HCT116 (cell line): ENCODE measurements around the gene TPP1. TPM values are rescaled to one million over a fixed set of nuclear protein-coding genes. Genes with fewer than 3 reads are reported as not detected.

ENCODE experiments used
- ATAC-seq: fragments of 200-7000 bp; cut with Tn5 transposase; 2 replicates; pipeline ENCODE4 v1.9.1; 2020; ENCODE audit warnings: mild to moderate bottlenecking, moderate library complexity
- BruUV-seq: library from RNA; stranded (reverse); fragments of 400-500 nt; replicated peaks from 2 replicates; lab custom pipeline; 2021; lab: Mats Ljungman, UMichigan
- CTCF ChIA-PET: fragments of 300-600 bp; sonication (Branson Sonifier 250); formaldehyde crosslinking; loops from one replicate; lab custom pipeline; 2021; ENCODE audit warnings: antibody characterized with exemption; lab: Charles Lee
- POLR2A ChIA-PET: fragments of 300-600, 350-600 bp; sonication (Branson Sonifier 250); formaldehyde crosslinking; loops from one replicate; lab custom pipeline; 2021; ENCODE audit warnings: antibody characterized with exemption; lab: Charles Lee
- RAD21 ChIA-PET, 2 experiments: fragments of 300-600 bp; sonication (Branson Sonifier 250); formaldehyde crosslinking; loops; one replicate each; lab custom pipeline; 2023; ENCODE audit warnings: low total read pairs in 2 of 2; ENCODE audit not compliant: uncharacterized antibody in 2 of 2, unreplicated experiment in 2 of 2, low non-redundant PET in 1 of 2; lab: Charles Lee
- DNase-seq: peaks from one replicate; pipeline ENCODE4 v3.0.0-alpha.2; 2010; ENCODE audit warnings: low read depth, low spot score
- H2AFZ ChIP-seq: fragments of 200-600 bp; shearing (Covaris generic), sonication (generic); 2 replicates; pipeline ENCODE4 v1.6.1; 2017; ENCODE audit warnings: low read depth, mixed run types, mixed read lengths, antibody characterized with exemption, low read length; ENCODE audit not compliant: poor library complexity, severe bottlenecking
- H3K27ac ChIP-seq: 2 replicates; pipeline ENCODE4 v1.5.1; 2012; ENCODE audit warnings: low read depth, low read length
- H3K27me3 ChIP-seq: fragments of 200-600 bp; sonication (generic); 2 replicates; pipeline ENCODE4 v1.6.1; 2016; ENCODE audit warnings: mixed run types, low read length, mixed read lengths; ENCODE audit not compliant: insufficient read depth
- H3K36me3 ChIP-seq, 2 experiments: fragments of 200-500 bp in 1 of 2; fragments of 200-600 bp in 1 of 2; sonication (Bioruptor generic) in 1 of 2; sonication (generic) in 1 of 2; 2 replicates each; pipeline versions ENCODE4 v1.5.1 to v1.6.1; 2014 to 2016; ENCODE audit warnings: low read length in 2 of 2, inconsistent platforms in 1 of 2, mixed read lengths in 1 of 2, mixed run types in 1 of 2; ENCODE audit not compliant: insufficient read depth in 2 of 2, control insufficient read depth in 1 of 2
- H3K4me1 ChIP-seq, 2 experiments: fragments of 200-600 bp in 1 of 2; sonication (generic) in 1 of 2; 2 replicates each; pipeline versions ENCODE4 v1.5.1 to v1.6.1; 2012 to 2017; ENCODE audit warnings: low read length in 2 of 2, inconsistent platforms in 1 of 2, mild to moderate bottlenecking in 1 of 2, mixed read lengths in 1 of 2, mixed run types in 1 of 2, moderate library complexity in 1 of 2; ENCODE audit not compliant: insufficient read depth in 2 of 2, control insufficient read depth in 1 of 2
- H3K4me2 ChIP-seq: fragments of 200-600 bp; sonication (generic); 2 replicates; pipeline ENCODE4 v1.6.1; 2017; ENCODE audit warnings: mixed run types, low read length, mixed read lengths
- H3K4me3 ChIP-seq, 2 experiments: fragments of 200-600 bp in 1 of 2; sonication (generic) in 1 of 2; replicated peaks in 1 of 2; 2 replicates each; pipeline ENCODE4 v1.5.1; 2011 to 2016; ENCODE audit warnings: low read length in 2 of 2, control low read depth in 1 of 2, low read depth in 1 of 2, mild to moderate bottlenecking in 1 of 2, mixed read lengths in 1 of 2, mixed run types in 1 of 2
- H3K79me2 ChIP-seq: fragments of 200-600 bp; sonication (generic); 2 replicates; pipeline ENCODE4 v1.6.1; 2017; ENCODE audit warnings: mild to moderate bottlenecking, mixed run types, low read length, moderate library complexity, mixed read lengths; ENCODE audit not compliant: insufficient read depth
- H3K9ac ChIP-seq: fragments of 200-600 bp; sonication (generic); 2 replicates; pipeline ENCODE4 v1.6.1; 2016; ENCODE audit warnings: low read length, mixed read lengths
- H3K9me2 ChIP-seq: fragments of 200-600 bp; sonication (generic), shearing (Covaris generic); 2 replicates; pipeline ENCODE4 v1.6.1; 2017; ENCODE audit warnings: mixed run types, mild to moderate bottlenecking, moderate library complexity; ENCODE audit not compliant: insufficient read depth
- H3K9me3 ChIP-seq, 2 experiments: fragments of 200-500 bp in 1 of 2; fragments of 200-600 bp in 1 of 2; sonication (Bioruptor generic) in 1 of 2; sonication (generic) in 1 of 2; 2 replicates each; pipeline ENCODE4 v1.6.1; 2014 to 2017; ENCODE audit warnings: low read length in 2 of 2, mixed read lengths in 2 of 2, inconsistent platforms in 1 of 2, low read depth in 1 of 2, mild to moderate bottlenecking in 1 of 2, mixed run types in 1 of 2, moderate library complexity in 1 of 2; ENCODE audit not compliant: control insufficient read depth in 1 of 2, insufficient read depth in 1 of 2
- H4K20me1 ChIP-seq: fragments of 200-600 bp; sonication (generic), shearing (Covaris generic); 2 replicates; pipeline ENCODE4 v1.6.1; 2017; ENCODE audit warnings: mixed run types, mild to moderate bottlenecking, moderate library complexity; ENCODE audit not compliant: insufficient read depth
- EZH2 ChIP-seq: fragments of 200-600 bp; sonication (generic); IDR thresholded peaks from 2 replicates; pipeline ENCODE4 v1.6.1; 2017; ENCODE audit warnings: antibody characterized with exemption, mixed run types
- JUND ChIP-seq: IDR thresholded peaks from 2 replicates; pipeline ENCODE4 v1.6.1; 2012
- POLR2A ChIP-seq: IDR thresholded peaks from 2 replicates; pipeline ENCODE4 v1.7.0; 2011; ENCODE audit warnings: borderline replicate concordance; ENCODE audit not compliant: insufficient read depth, insufficient read length; ENCODE audit errors: extremely low read depth
- RAD21 ChIP-seq: IDR thresholded peaks from 2 replicates; pipeline ENCODE4 v1.6.1; 2012; ENCODE audit warnings: low read depth, mild to moderate bottlenecking
- SRF ChIP-seq: IDR thresholded peaks from 2 replicates; pipeline ENCODE4 v1.6.1; 2012; ENCODE audit warnings: low read depth
- YY1 ChIP-seq: IDR thresholded peaks from 2 replicates; pipeline ENCODE4 v1.6.1; 2011; ENCODE audit warnings: low read length, low read depth, moderate library complexity, mild to moderate bottlenecking; ENCODE audit not compliant: insufficient replicate concordance; ENCODE audit errors: extremely low read depth
- intact Hi-C: fragments of 100-400 bp; cut with micrococcal nuclease; formaldehyde crosslinking; loops from 2 replicates; pipeline ENCODE4 v1.10.0; 2022
- total RNA-seq: library from RNA; stranded (reverse); gene quantifications from one replicate; pipeline ENCODE4 v1.2.1, GENCODE V29; 2021; ENCODE audit not compliant: unreplicated experiment

TPP1 gene
- total RNA-seq, 1 experiment from 2014 or later = 44.7 TPM

DNA sequence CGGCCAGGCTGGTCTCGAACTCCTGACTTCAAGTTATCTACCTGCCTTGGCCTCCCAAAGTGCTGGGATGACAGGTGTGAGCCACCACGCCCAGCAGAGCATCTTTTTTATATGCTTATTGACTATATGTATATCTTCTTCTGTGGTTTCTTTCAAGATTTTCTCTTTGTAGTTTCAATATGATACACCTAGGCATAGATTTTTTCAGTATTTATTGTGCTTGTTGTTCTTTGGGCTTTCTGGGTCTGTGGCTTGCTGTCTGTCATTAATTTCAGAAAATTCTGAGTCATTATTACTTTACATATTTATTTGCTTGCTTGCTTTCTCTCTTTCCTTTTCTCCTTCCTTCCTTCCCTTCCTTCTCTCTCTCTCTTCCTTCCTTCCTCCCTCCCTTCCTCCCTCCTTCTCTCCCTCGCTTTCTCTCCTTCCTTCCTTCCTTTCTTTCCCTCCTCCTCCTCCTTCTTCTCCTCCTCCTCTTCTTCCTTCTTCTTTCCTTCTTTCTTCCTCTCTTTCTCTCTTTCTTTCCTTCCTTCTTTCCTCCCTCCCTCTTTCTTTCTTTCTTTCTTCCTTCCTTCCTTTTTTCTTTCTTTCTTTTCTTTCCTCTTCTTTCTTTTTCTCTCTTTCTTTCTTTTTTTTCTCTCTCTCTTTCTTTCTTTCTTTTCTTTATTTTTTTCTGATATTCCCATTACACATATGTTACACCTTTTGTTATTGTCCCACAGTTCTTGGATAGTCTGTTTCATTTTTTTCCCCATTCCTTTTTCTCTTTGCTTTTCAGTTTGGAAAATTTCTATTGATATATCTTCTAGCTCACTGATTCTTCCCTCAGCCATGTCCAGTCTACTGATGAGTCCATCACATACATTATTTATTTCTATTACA is 47.3 kb upstream of the TPP1 start:
- intact Hi-C loops = loop anchor here (5.0 kb wide), 1 partner anchor 289 kb away; no protein-coding TSS in a partner anchor
- Histone ChIP-seq H2AFZ (no peak overlapping the region), H3K36me3 (no peaks in the 10 kb centered on the region), H3K9me2 (no peaks in the 10 kb centered on the region), H3K4me1 (peaks cover 0 to 4% of the 10 kb centered on the region in 2 experiments; a peak in 2 of 4 replicates), H3K4me2 (no peak overlapping the region), H3K27ac (no peak overlapping the region), H4K20me1 (no peaks in the 10 kb centered on the region), H3K9me3 (no peaks in the 10 kb centered on the region), H3K27me3 (no peaks in the 10 kb centered on the region), H3K79me2 (no peaks in the 10 kb centered on the region), H3K4me3 (no peak overlapping the region), H3K9ac (no peak overlapping the region)
- CTCF ChIA-PET = interaction anchor here (0.7 to 2.0 kb wide), 4 partner anchors 13 to 169 kb away, joined by 3 to 16 read pairs (median 4); partner anchors contain the start of gene MRPL17
- no peak for TF ChIP-seq POLR2A
- RAD21 ChIA-PET = no interaction called here
- ATAC-seq (no peak), DNase-seq (no peak)
- BruUV-seq = no TSS peak
- POLR2A ChIA-PET = interaction anchor here (2.0 kb wide), 1 partner anchor 17 kb away, joined by 7 read pairs; the partner anchor contains the start of gene MRPL17

DNA sequence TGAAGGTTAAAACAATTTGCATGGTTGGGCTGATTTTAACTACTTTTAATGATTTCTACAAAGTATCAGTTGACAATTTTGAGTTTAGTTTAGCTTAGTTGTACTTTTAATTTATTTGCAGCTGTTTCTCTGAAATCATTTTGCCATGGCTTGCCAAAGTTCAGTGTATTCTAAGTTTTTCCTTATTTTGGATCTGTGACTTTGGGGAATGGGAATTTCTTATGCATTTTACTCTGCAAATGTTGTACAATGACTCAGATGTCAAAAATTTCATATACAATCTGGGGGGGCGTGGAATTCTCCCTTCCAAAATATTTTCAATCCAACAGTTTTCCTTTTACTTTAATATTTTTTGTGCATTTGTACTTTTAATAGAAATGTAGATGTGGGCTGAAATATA is 45.3 kb upstream of the TPP1 start:
- POLR2A ChIA-PET = no interaction called here
- TF ChIP-seq YY1 (no peak), EZH2 (no peak), JUND (no peak), RAD21 (no peak), SRF (no peak)

More for the DNA sequence above, 45.3 kb upstream of the TPP1 start:
- no TSS peak for BruUV-seq
- no peaks in the 10 kb centered on the region for H3K79me2 ChIP-seq
- H3K4me1 ChIP-seq = peaks cover 0 to 4% of the 10 kb centered on the region in 2 experiments; a peak in 2 of 4 replicates
- H3K9ac ChIP-seq = no peak overlapping the region
- no peaks in the 10 kb centered on the region for H3K27me3 ChIP-seq
- no peaks in the 10 kb centered on the region for H3K9me3 ChIP-seq
- ATAC-seq (no peak), DNase-seq (no peak)
- no peak overlapping the region for H3K4me2 ChIP-seq
- ChIA-PET RAD21 (no interaction called here), CTCF (no interaction called here)
- H4K20me1 ChIP-seq = no peaks in the 10 kb centered on the region
- H3K9me2 ChIP-seq = no peaks in the 10 kb centered on the region
- H2AFZ ChIP-seq = no peak overlapping the region
- intact Hi-C loops = no loop called here
- no peak overlapping the region for H3K4me3 ChIP-seq
- no peaks in the 10 kb centered on the region for H3K36me3 ChIP-seq
- no peak overlapping the region for H3K27ac ChIP-seq
